NT2/D1 (cell line): ENCODE data around the gene C3AR1.

Experiments
- SUZ12 ChIP-seq: IDR thresholded peaks from 2 replicates; pipeline ENCODE4 v1.6.1; 2011; ENCODE audit not compliant: insufficient read length, insufficient read depth; ENCODE audit errors: extremely low read depth
- YY1 ChIP-seq: IDR thresholded peaks from 2 replicates; pipeline ENCODE4 v1.6.1; 2011; ENCODE audit not compliant: insufficient read length, insufficient read depth

GRCh38 chr12:8057839-8058238 is 8.3 kb downstream of the C3AR1 start:
- no peak for TF ChIP-seq YY1
- no peak for TF ChIP-seq SUZ12
